Measurements from ENCODE around the gene UFSP2.

UFSP2 gene

GRCh38 chr4:185395238-185395955 is 30.4 kb downstream of the UFSP2 start, which contains the start of gene LRP2BP:
TSS of gene LRP2BP (minus strand) at chr4:185395924. CDS start at chr4:185378186, 17,738 bp downstream.
- H3K27me3 ChIP-seq (ENCODE audit: control insufficient read depth in 1 of 2, insufficient read depth in 1 of 2, low read length in 2 of 2): no peaks in the 10 kb centered on the region
- H4K91ac ChIP-seq (ENCODE audit: low read length): peak within 1 kb of the TSS; percentile 86
- no peaks in the 10 kb centered on the region for H3K79me1 ChIP-seq (replicated peaks; ENCODE audit: low read length, poor library complexity, severe bottlenecking)
- peak within 1 kb of the TSS in 1 of 2 experiments; percentile 56 for H3K14ac ChIP-seq (ENCODE audit: low read length in 2 of 2)
- peaks cover 4% of the 10 kb centered on the region for H3K4me1 ChIP-seq (ENCODE audit: control insufficient read depth, insufficient read depth, low read depth, low read length)
- peak within 1 kb of the TSS; percentile 91 for H2AFZ ChIP-seq (ENCODE audit: low read depth, low read length)
- peak within 1 kb of the TSS; percentile 54 to 57 for H3K4ac ChIP-seq (ENCODE audit: low read depth in 1 of 2, low read length in 2 of 2)
- peaks cover 0 to 18% of the 10 kb centered on the region in 2 experiments for H3K36me3 ChIP-seq (ENCODE audit: control insufficient read depth in 1 of 2, insufficient read depth in 2 of 2, low read depth in 1 of 2, low read length in 2 of 2)
- WGBS: 49% methylated on average over 7 of the region's 12 CpGs
- peak within 1 kb of the TSS; percentile 29 for H2BK120ac ChIP-seq (ENCODE audit: low read depth, low read length)
- peak within 1 kb of the TSS; percentile 52 for H4K8ac ChIP-seq (ENCODE audit: low read length)
- H2BK12ac ChIP-seq (ENCODE audit: low read length in 2 of 2): peak within 1 kb of the TSS; percentile 2 to 10
- no peak within 1 kb of the TSS for H2AK5ac ChIP-seq (ENCODE audit: low read length, severe bottlenecking)
- DNase-seq: peak; percentile 7
- H2BK15ac ChIP-seq (ENCODE audit: low read depth, poor library complexity, severe bottlenecking): peak within 1 kb of the TSS; percentile 63
- peak within 1 kb of the TSS; percentile 95 for H3K4me2 ChIP-seq (ENCODE audit: low read length, poor library complexity, severe bottlenecking)
- peak within 1 kb of the TSS; percentile 91 for H2BK5ac ChIP-seq (ENCODE audit: low read depth, low read length, poor library complexity, severe bottlenecking)
- H3K9ac ChIP-seq (ENCODE audit: low read length): peak within 1 kb of the TSS; percentile 94
- H3K23ac ChIP-seq (ENCODE audit: low read length in 2 of 2): peak within 1 kb of the TSS in 1 of 2 experiments; percentile 59
- peak within 1 kb of the TSS; percentile 75 to 81 for H3K18ac ChIP-seq (ENCODE audit: low read depth in 1 of 2, low read length in 2 of 2)
- peak within 1 kb of the TSS; percentile 65 for H3K27ac ChIP-seq (ENCODE audit: low read length, poor library complexity, severe bottlenecking)
- peak within 1 kb of the TSS; percentile 81 to 85 for H3K4me3 ChIP-seq (ENCODE audit: insufficient read depth in 1 of 2, low read depth in 1 of 2, low read length in 2 of 2)
- no peaks in the 10 kb centered on the region for H3K9me3 ChIP-seq (ENCODE audit: control insufficient read depth, low read length)

DNA sequence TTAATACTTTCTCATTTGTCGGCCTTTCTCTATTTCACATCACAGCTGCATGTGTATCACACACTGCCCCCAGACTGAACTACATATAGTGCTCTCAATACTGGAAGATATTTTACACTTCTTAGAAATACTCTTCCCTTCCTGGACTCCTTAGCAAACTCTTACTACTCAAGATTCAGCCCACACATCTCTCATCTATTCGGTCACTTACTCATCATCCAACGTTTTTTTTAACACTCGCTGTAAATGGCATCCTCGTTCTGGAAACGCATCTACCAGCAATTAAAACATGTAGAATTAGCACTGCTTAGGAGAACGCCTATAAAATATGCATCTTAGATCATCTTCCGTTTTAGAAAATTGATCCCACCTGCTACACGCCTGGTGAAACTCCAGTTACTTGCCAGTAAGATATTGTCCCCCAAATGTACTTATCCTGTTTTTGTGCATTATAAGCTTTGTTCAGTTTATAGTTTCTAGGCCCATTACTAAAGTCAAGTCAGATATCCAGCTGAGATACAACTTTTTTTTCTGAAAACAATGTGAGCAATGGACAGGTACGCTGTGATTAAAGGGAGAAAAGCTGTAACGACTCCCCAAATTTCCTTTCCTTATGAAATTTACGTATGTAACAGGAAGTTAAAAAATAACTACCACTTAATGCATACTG is 31.1 kb downstream of the UFSP2 start:
- H3K36me3 ChIP-seq (ENCODE audit: control insufficient read depth in 1 of 2, insufficient read depth in 2 of 2, low read depth in 1 of 2, low read length in 2 of 2): peaks cover 0 to 11% of the 10 kb centered on the region in 2 experiments
- H3K4me1 ChIP-seq (ENCODE audit: control insufficient read depth, insufficient read depth, low read depth, low read length): peaks cover 4% of the 10 kb centered on the region
- no peak overlapping the region for H3K18ac ChIP-seq (ENCODE audit: low read depth in 1 of 2, low read length in 2 of 2)
- no peak overlapping the region for H2BK12ac ChIP-seq (ENCODE audit: low read length in 2 of 2)
- H3K4me2 ChIP-seq (ENCODE audit: low read length, poor library complexity, severe bottlenecking): no peak overlapping the region
- no peak overlapping the region for H3K23ac ChIP-seq (ENCODE audit: low read length in 2 of 2)
- no peak overlapping the region for H2BK120ac ChIP-seq (ENCODE audit: low read depth, low read length)
- H3K27ac ChIP-seq (ENCODE audit: low read length, poor library complexity, severe bottlenecking): no peak overlapping the region
- H4K8ac ChIP-seq (ENCODE audit: low read length): no peak overlapping the region
- H3K79me1 ChIP-seq (replicated peaks; ENCODE audit: low read length, poor library complexity, severe bottlenecking): no peaks in the 10 kb centered on the region
- H2BK15ac ChIP-seq (ENCODE audit: low read depth, poor library complexity, severe bottlenecking): no peak overlapping the region
- H3K4ac ChIP-seq (ENCODE audit: low read depth in 1 of 2, low read length in 2 of 2): no peak overlapping the region
- peak overlapping the region in 1 of 2 experiments; percentile 80 for H3K4me3 ChIP-seq (ENCODE audit: insufficient read depth in 1 of 2, low read depth in 1 of 2, low read length in 2 of 2)
- WGBS: 96% methylated on average over 9 of the region's 12 CpGs
- H2AFZ ChIP-seq (ENCODE audit: low read depth, low read length): no peak overlapping the region
- no peak for DNase-seq
- H4K91ac ChIP-seq (ENCODE audit: low read length): no peak overlapping the region
- no peak overlapping the region for H3K14ac ChIP-seq (ENCODE audit: low read length in 2 of 2)
- H2BK5ac ChIP-seq (ENCODE audit: low read depth, low read length, poor library complexity, severe bottlenecking): no peak overlapping the region
- H3K9ac ChIP-seq (ENCODE audit: low read length): peak overlapping the region; percentile 94
- H2AK5ac ChIP-seq (ENCODE audit: low read length, severe bottlenecking): no peak overlapping the region
- no peaks in the 10 kb centered on the region for H3K27me3 ChIP-seq (ENCODE audit: control insufficient read depth in 1 of 2, insufficient read depth in 1 of 2, low read length in 2 of 2)
- no peaks in the 10 kb centered on the region for H3K9me3 ChIP-seq (ENCODE audit: control insufficient read depth, low read length)

DNA sequence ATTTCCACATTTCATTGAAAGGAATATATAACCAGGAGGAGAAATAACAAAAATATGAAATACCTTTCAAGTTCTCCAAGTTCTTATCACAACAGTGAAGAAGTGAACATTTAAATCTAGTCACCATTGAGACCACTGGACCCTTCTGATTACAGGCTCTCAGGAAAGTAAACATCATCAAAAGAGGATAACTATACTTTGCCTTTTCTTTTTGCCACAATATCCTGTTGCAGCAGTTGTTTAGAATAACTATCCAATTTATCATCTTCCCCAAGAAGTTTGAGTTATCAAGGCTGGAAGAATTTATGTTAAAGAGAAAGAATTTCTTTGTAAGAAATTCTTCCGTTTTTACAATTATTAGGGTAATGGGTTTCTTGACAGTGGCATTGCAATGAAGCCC is 33.6 kb downstream of the UFSP2 start:
- no peak overlapping the region for H2BK15ac ChIP-seq (ENCODE audit: low read depth, poor library complexity, severe bottlenecking)
- no peak for DNase-seq
- H2AK5ac ChIP-seq (ENCODE audit: low read length, severe bottlenecking): no peak overlapping the region
- no peak overlapping the region for H2BK5ac ChIP-seq (ENCODE audit: low read depth, low read length, poor library complexity, severe bottlenecking)
- H3K4me2 ChIP-seq (ENCODE audit: low read length, poor library complexity, severe bottlenecking): no peak overlapping the region
- H2BK120ac ChIP-seq (ENCODE audit: low read depth, low read length): no peak overlapping the region
- no peak overlapping the region for H3K4me3 ChIP-seq (ENCODE audit: insufficient read depth in 1 of 2, low read depth in 1 of 2, low read length in 2 of 2)
- H3K79me1 ChIP-seq (replicated peaks; ENCODE audit: low read length, poor library complexity, severe bottlenecking): no peaks in the 10 kb centered on the region
- no peak overlapping the region for H2AFZ ChIP-seq (ENCODE audit: low read depth, low read length)
- H3K4me1 ChIP-seq (ENCODE audit: control insufficient read depth, insufficient read depth, low read depth, low read length): peaks cover 4% of the 10 kb centered on the region
- no peak overlapping the region for H3K23ac ChIP-seq (ENCODE audit: low read length in 2 of 2)
- H3K9me3 ChIP-seq (ENCODE audit: control insufficient read depth, low read length): no peaks in the 10 kb centered on the region
- no peak overlapping the region for H3K27ac ChIP-seq (ENCODE audit: low read length, poor library complexity, severe bottlenecking)
- no peak overlapping the region for H4K8ac ChIP-seq (ENCODE audit: low read length)
- no CpG with 5 or more reads among the region's 1 CpG for WGBS
- no peaks in the 10 kb centered on the region for H3K27me3 ChIP-seq (ENCODE audit: control insufficient read depth in 1 of 2, insufficient read depth in 1 of 2, low read length in 2 of 2)
- no peak overlapping the region for H4K91ac ChIP-seq (ENCODE audit: low read length)
- H2BK12ac ChIP-seq (ENCODE audit: low read length in 2 of 2): no peak overlapping the region
- no peak overlapping the region for H3K9ac ChIP-seq (ENCODE audit: low read length)
- no peak overlapping the region for H3K4ac ChIP-seq (ENCODE audit: low read depth in 1 of 2, low read length in 2 of 2)
- H3K18ac ChIP-seq (ENCODE audit: low read depth in 1 of 2, low read length in 2 of 2): no peak overlapping the region
- H3K14ac ChIP-seq (ENCODE audit: low read length in 2 of 2): no peak overlapping the region
- H3K36me3 ChIP-seq (ENCODE audit: control insufficient read depth in 1 of 2, insufficient read depth in 2 of 2, low read depth in 1 of 2, low read length in 2 of 2): no peaks in the 10 kb centered on the region

DNA sequence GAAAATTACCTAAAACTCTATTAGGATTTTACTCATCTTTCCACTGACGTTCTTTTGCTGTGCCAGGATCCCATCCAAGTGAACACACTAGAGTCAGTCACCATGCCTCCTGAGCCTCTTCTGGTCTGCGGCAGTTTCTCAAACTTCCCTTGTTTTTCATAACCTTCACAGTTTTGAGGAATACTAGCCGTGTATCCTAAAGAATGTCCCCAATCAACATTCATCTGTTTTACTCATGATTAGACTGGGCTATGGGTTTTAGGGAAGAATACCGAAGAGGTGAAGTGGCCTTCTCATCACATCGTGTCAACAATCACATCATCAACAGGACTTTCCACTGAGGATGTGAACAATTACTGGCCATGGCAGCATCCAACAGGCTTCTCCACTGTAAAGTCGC is 34.8 kb downstream of the UFSP2 start:
- no peak overlapping the region for H4K8ac ChIP-seq (ENCODE audit: low read length)
- H2BK15ac ChIP-seq (ENCODE audit: low read depth, poor library complexity, severe bottlenecking): no peak overlapping the region
- no peak for DNase-seq
- no peaks in the 10 kb centered on the region for H3K27me3 ChIP-seq (ENCODE audit: control insufficient read depth in 1 of 2, insufficient read depth in 1 of 2, low read length in 2 of 2)
- no peak overlapping the region for H3K4me3 ChIP-seq (ENCODE audit: insufficient read depth in 1 of 2, low read depth in 1 of 2, low read length in 2 of 2)
- H3K36me3 ChIP-seq (ENCODE audit: control insufficient read depth in 1 of 2, insufficient read depth in 2 of 2, low read depth in 1 of 2, low read length in 2 of 2): no peaks in the 10 kb centered on the region
- no peak overlapping the region for H2BK5ac ChIP-seq (ENCODE audit: low read depth, low read length, poor library complexity, severe bottlenecking)
- H3K4ac ChIP-seq (ENCODE audit: low read depth in 1 of 2, low read length in 2 of 2): no peak overlapping the region
- H3K27ac ChIP-seq (ENCODE audit: low read length, poor library complexity, severe bottlenecking): no peak overlapping the region
- H3K9ac ChIP-seq (ENCODE audit: low read length): no peak overlapping the region
- H3K23ac ChIP-seq (ENCODE audit: low read length in 2 of 2): no peak overlapping the region
- H2BK120ac ChIP-seq (ENCODE audit: low read depth, low read length): no peak overlapping the region
- H2BK12ac ChIP-seq (ENCODE audit: low read length in 2 of 2): no peak overlapping the region
- 96% methylated on average over 6 of the region's 6 CpGs for WGBS
- H3K4me1 ChIP-seq (ENCODE audit: control insufficient read depth, insufficient read depth, low read depth, low read length): no peaks in the 10 kb centered on the region
- no peak overlapping the region for H3K4me2 ChIP-seq (ENCODE audit: low read length, poor library complexity, severe bottlenecking)
- H3K18ac ChIP-seq (ENCODE audit: low read depth in 1 of 2, low read length in 2 of 2): no peak overlapping the region
- H3K14ac ChIP-seq (ENCODE audit: low read length in 2 of 2): no peak overlapping the region
- H3K9me3 ChIP-seq (ENCODE audit: control insufficient read depth, low read length): no peaks in the 10 kb centered on the region
- H2AFZ ChIP-seq (ENCODE audit: low read depth, low read length): no peak overlapping the region
- H3K79me1 ChIP-seq (replicated peaks; ENCODE audit: low read length, poor library complexity, severe bottlenecking): no peaks in the 10 kb centered on the region
- H2AK5ac ChIP-seq (ENCODE audit: low read length, severe bottlenecking): no peak overlapping the region
- no peak overlapping the region for H4K91ac ChIP-seq (ENCODE audit: low read length)
